ENCODE data around the gene NANOGP8. TPM values are rescaled to one million over a fixed set of nuclear protein-coding genes. Genes with fewer than 3 reads are reported as not detected.
A peak's percentile ranks its signal among the peaks of the same experiment; 100 is the strongest.

Gene NANOGP8
- polyA plus RNA-seq, 1 donor (not counting 4 experiments of a cell fraction or from before 2014, with no cell fraction given), result not detected

- H3K4me3 ChIP-seq (ENCODE audit: control insufficient read depth in 2 of 3, extremely low read depth in 1 of 3, insufficient read depth in 2 of 3, low read depth in 1 of 3, low read length in 3 of 3), result no peak overlapping the region
- DNase-seq (ENCODE audit: low read depth, low spot score), result no peak
- no peaks in the 10 kb centered on the region for H4K20me1 ChIP-seq (ENCODE audit: control insufficient read depth, extremely low read depth, insufficient read depth, low read length)
- no peaks in the 10 kb centered on the region for H3K36me3 ChIP-seq (ENCODE audit: control insufficient read depth in 2 of 2, extremely low read depth in 1 of 2, insufficient read depth in 2 of 2, low read length in 2 of 2)
- H3K79me2 ChIP-seq (ENCODE audit: control insufficient read depth, insufficient read depth, low read length), result no peaks in the 10 kb centered on the region
- dilution Hi-C loops (cut with MboI; ENCODE audit: extremely low pct_ligation_motif_present, low sequenced_read_pairs), result no loop called here
- no peaks in the 10 kb centered on the region for H3K9me1 ChIP-seq (ENCODE audit: control insufficient read depth, extremely low read depth, insufficient read depth, low read length)
- H3K9me3 ChIP-seq (ENCODE audit: control insufficient read depth, low read depth, low read length), result no peaks in the 10 kb centered on the region
- no peak overlapping the region for H3K4me2 ChIP-seq (ENCODE audit: control insufficient read depth, extremely low read depth, insufficient read depth, low read depth, low read length)
- H2AFZ ChIP-seq (ENCODE audit: control insufficient read depth, low read length), result no peak overlapping the region
- H3K27me3 ChIP-seq (ENCODE audit: control insufficient read depth, extremely low read depth, insufficient read depth, low read length), result no peaks in the 10 kb centered on the region
- peaks cover 14% of the 10 kb centered on the region for H3K4me1 ChIP-seq (ENCODE audit: control insufficient read depth, extremely low read depth, insufficient read depth, low read length)
- no peak for FAIRE-seq
- TF ChIP-seq EZH2 (IDR thresholded peaks at IDR 0.05; ENCODE audit: low read length), result no peak
- TF ChIP-seq, protein P1, sequence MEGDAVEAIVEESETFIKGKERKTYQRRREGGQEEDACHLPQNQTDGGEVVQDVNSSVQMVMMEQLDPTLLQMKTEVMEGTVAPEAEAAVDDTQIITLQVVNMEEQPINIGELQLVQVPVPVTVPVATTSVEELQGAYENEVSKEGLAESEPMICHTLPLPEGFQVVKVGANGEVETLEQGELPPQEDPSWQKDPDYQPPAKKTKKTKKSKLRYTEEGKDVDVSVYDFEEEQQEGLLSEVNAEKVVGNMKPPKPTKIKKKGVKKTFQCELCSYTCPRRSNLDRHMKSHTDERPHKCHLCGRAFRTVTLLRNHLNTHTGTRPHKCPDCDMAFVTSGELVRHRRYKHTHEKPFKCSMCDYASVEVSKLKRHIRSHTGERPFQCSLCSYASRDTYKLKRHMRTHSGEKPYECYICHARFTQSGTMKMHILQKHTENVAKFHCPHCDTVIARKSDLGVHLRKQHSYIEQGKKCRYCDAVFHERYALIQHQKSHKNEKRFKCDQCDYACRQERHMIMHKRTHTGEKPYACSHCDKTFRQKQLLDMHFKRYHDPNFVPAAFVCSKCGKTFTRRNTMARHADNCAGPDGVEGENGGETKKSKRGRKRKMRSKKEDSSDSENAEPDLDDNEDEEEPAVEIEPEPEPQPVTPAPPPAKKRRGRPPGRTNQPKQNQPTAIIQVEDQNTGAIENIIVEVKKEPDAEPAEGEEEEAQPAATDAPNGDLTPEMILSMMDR (optimal IDR thresholded peaks at IDR 0.05 in 1 of 3, IDR thresholded peaks at IDR 0.05 in 1 of 3, conservative IDR thresholded peaks at IDR 0.05 in 1 of 3; ENCODE audit: extremely low read depth in 1 of 3, insufficient read depth in 2 of 3, low read length in 3 of 3), result no peak
- H3K27ac ChIP-seq (ENCODE audit: control insufficient read depth, insufficient read depth, low read length), result no peak overlapping the region
- H3K9ac ChIP-seq (ENCODE audit: control insufficient read depth, extremely low read depth, insufficient read depth, low read length), result no peak overlapping the region
These were observed 22.4 kb downstream of the NANOGP8 start for GRCh38 chr15:35062738-35063099.

DNA sequence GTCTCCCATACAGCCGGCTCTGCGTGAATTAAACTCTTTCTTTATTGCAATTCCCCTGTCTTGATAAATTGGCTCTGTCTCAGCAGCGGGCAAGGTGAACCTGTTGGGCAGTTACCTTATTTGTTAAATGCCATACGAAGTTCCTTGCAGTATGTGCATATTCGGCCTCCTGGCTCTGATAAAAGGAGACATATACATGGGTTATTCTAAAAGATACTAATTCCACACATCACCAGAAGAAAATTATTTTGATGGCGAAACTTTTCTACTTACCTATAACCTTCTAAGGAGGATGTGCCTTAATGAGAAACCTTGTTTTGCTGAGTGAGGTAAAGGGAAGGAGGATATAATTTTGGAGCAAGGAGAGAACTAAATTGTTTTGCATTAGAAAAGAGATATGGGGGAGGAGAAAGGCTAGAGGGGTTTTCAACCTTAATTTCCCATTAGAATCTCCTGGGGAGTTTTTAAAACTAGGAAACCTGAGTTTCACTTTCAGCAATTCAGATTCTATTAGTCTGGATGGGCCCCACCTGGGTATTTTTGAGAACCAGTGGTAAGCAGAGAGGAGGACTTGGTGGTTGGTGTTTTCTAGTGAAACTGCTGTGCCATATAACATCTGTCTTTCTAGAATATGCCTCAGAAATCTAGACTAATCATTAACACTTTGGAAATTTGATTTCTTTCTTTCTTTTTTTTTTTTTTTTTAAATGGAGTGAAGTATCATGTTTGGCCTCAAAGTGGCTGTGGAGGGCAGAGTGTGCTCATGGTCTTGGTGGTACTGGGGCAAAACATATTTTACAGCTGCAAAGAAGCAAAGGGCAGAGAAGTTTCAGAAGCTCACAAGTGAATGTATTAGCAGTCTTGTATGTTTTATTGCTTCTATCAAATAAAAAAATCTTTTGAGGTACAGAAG lies 23.0 kb downstream of the NANOGP8 start:
- Histone ChIP-seq H2AFZ (ENCODE audit: control insufficient read depth, low read length) (peak overlapping the region; percentile 78), H4K20me1 (ENCODE audit: control insufficient read depth, extremely low read depth, insufficient read depth, low read length) (no peaks in the 10 kb centered on the region), H3K4me2 (ENCODE audit: control insufficient read depth, extremely low read depth, insufficient read depth, low read depth, low read length) (peak overlapping the region; percentile 61), H3K79me2 (ENCODE audit: control insufficient read depth, insufficient read depth, low read length) (no peaks in the 10 kb centered on the region), H3K9me3 (ENCODE audit: control insufficient read depth, low read depth, low read length) (no peaks in the 10 kb centered on the region), H3K36me3 (ENCODE audit: control insufficient read depth in 2 of 2, extremely low read depth in 1 of 2, insufficient read depth in 2 of 2, low read length in 2 of 2) (no peaks in the 10 kb centered on the region), H3K27me3 (ENCODE audit: control insufficient read depth, extremely low read depth, insufficient read depth, low read length) (no peaks in the 10 kb centered on the region), H3K4me3 (ENCODE audit: control insufficient read depth in 2 of 3, extremely low read depth in 1 of 3, insufficient read depth in 2 of 3, low read depth in 1 of 3, low read length in 3 of 3) (peak overlapping the region in 1 of 3 experiments; percentile 36), H3K9ac (ENCODE audit: control insufficient read depth, extremely low read depth, insufficient read depth, low read length) (no peak overlapping the region), H3K27ac (ENCODE audit: control insufficient read depth, insufficient read depth, low read length) (no peak overlapping the region), H3K9me1 (ENCODE audit: control insufficient read depth, extremely low read depth, insufficient read depth, low read length) (no peaks in the 10 kb centered on the region), H3K4me1 (ENCODE audit: control insufficient read depth, extremely low read depth, insufficient read depth, low read length) (peaks cover 14% of the 10 kb centered on the region)
- FAIRE-seq (no peak), DNase-seq (ENCODE audit: low read depth, low spot score) (no peak)
- dilution Hi-C loops (cut with MboI; ENCODE audit: extremely low pct_ligation_motif_present, low sequenced_read_pairs), result no loop called here
- TF ChIP-seq, protein P1 (optimal IDR thresholded peaks at IDR 0.05 in 1 of 3, IDR thresholded peaks at IDR 0.05 in 1 of 3, conservative IDR thresholded peaks at IDR 0.05 in 1 of 3; ENCODE audit: extremely low read depth in 1 of 3, insufficient read depth in 2 of 3, low read length in 3 of 3), result no peak
- TF ChIP-seq EZH2 (IDR thresholded peaks at IDR 0.05; ENCODE audit: low read length), result no peak

Data from keratinocyte (primary cell).